HG03060 (cell line): Measurements from ENCODE around the gene NAPA.

Source experiments
- ATAC-seq: cut with Tn5 transposase; IDR thresholded peaks from one replicate; pipeline ENCODE4 v1.9.1; 2021; ENCODE audit warnings: low read depth, moderate number of reproducible peaks; ENCODE audit not compliant: unreplicated experiment

The NAPA gene

DNA sequence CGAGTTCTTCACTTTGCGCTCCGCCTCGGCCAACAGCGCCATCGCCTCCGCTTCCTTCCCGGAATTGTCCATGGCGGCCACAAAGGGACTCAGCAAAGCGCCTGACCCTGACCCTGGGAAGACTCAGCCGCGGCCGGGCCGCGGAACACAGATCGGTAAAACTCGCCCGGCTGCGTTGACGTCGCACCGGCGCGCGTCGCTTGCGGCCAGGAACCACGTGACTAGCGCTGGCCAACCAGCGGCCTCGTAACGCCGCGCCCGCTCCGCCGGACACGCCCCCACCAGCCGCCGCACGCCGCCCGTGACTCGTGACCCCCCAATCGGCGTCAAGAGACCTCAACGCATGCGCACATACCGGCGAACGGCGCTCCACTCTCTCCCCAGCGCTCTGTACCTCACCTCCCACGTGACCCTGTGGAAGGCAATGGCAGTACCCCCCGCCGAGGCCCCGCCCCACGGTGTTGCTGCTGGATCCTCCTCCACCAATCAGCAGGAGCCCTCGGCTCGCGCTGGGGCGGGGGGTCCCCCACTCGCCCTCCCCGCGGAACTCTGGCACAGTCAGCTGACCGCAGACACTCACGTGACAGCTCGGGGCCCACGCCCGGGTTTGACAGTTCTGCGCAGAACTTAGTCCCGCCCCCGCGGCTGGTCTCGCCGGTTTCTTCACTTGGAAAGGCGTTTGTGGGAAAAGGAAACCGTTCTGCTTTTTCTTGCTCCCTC, at the start of gene NAPA:
Gene NAPA (minus strand): TSS at position 195 of the 720 bp plus-strand sequence. CDS start 123 bp downstream, at position 72.
- ATAC-seq = peak; percentile 81

DNA sequence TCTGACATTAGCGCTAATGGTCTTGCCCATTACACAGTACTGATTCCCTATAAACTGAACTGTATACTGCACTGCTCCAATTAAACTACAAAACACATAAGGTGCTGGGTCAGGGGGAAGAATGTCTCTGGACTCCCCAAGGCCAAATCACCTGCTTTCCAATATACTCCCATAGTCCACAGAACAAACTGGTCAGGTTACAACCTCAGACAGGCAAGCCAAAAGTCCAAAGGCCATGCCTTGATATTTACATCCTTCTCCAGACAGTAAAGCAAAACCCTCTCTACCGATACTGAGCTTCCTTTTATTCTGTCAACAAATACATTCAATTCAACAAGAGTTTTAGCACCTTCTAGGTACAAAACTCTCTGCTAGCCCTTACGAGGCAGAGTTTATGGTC, 49.2 kb upstream of the NAPA start:
- ATAC-seq = no peak

DNA sequence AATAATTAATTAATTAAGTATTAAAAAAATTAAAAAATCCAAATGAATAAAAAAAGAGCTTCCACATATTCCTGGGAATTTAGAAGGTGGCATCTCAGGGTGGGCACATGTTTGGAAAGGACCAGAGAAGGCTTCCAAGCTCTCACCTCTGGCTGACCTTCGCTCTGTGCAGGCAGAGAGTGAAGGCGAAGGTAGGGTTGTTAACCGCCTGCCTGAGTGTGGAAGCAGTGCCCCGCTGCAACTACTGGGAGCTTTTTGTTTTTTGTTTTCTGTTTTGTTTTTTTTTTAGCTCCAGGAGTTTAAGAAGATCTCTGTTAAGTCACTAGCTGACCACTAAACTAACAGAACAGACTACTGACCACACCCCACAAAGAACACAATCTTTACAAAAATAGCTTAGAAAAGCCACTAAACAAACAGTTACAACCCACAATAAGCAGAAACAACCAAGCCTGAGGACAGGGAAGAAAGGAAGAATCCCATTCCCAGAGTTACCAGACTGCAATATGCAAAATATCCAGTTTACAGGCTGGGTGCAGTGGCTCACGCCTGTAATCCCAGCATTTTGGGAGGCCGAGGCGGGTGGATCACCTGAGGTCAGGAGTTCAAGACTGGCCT, 46.7 kb upstream of the NAPA start:
- ATAC-seq = no peak

DNA sequence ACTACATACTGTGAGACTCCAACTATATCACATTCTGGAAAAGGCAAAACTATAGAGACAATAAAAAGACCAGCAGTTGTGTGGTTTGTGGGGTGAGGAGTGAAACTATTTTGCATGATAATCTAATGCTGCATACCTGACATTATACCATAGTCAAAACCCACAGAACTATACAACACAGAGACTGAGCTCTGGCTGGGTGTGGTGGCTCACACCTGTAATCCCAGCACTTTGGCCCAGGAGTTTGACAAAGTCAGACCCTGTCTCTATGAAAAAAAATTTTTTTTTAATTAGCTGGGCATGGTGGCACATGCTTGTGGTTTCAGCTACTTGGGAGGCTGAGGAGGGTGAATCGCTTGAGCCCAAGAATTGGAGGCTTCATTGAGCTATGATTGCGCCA, 46.1 kb upstream of the NAPA start:
- ATAC-seq = no peak

DNA sequence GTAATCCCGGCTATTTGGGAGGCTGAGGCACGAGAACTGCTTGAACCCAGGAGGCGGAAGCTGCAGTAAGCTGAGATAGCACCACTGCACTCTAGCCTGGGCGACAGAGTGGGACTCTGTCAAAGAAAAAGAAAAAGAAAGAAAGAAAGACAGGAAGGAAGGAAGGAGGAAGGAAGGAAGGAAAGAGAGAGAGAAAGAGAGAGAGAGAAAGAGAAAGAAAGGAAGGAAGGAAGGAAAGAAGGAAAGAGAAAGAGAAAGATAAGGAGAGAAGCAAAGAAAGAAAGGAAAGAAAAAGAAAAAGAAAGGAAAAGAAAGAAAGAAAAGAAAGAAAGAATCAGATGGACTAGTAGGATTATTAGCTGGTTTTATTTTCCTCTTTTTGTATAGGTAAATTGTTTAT, 35.3 kb upstream of the NAPA start:
- ATAC-seq = no peak

DNA sequence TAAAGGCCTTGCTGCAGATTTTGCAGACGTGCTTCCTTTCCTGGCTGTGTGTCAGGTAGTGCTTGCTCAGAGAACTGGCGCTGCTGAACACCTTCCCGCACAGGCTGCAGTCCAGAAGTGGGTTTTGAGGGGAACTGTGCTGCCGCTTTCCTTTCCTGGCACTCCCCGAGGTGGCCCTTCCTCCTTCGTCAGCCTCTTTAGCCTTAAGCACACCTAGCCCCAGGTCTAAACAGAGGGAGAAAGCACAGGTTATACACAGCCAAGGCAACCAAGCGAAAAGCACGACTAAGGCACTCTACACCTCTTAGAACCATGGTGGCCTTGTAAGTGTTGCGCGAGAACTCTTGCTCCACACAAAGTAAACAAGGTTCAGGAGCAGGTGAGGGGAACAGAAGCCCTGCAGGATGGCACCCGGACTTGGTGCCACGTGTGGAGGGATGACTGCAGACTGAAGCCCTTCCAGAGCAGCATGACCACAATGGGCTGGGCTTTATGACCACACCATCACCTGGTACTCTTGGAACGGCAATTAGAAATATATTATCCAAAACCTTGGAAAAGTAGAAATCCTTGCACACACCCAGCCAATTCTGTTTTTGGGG, 34.5 kb upstream of the NAPA start:
- ATAC-seq = no peak

DNA sequence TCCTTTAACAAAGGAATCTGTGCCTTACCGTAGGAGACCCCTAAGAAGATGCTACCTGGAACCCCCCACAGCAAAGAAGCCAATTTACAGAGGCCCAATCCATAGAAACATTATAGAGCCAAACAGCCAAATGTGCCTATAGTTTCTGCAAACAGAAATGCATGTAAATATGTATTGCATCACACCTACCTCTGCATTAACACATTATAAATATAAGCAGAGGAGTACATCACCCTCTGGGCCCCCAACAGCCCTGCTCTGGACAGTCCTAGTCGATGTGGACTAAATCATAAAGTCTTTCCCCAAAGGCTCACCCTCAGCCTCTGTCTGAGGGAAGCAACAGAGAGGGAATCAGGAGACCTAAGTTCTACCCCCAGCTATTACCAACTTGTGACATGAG, 32.3 kb upstream of the NAPA start:
- ATAC-seq = no peak

DNA sequence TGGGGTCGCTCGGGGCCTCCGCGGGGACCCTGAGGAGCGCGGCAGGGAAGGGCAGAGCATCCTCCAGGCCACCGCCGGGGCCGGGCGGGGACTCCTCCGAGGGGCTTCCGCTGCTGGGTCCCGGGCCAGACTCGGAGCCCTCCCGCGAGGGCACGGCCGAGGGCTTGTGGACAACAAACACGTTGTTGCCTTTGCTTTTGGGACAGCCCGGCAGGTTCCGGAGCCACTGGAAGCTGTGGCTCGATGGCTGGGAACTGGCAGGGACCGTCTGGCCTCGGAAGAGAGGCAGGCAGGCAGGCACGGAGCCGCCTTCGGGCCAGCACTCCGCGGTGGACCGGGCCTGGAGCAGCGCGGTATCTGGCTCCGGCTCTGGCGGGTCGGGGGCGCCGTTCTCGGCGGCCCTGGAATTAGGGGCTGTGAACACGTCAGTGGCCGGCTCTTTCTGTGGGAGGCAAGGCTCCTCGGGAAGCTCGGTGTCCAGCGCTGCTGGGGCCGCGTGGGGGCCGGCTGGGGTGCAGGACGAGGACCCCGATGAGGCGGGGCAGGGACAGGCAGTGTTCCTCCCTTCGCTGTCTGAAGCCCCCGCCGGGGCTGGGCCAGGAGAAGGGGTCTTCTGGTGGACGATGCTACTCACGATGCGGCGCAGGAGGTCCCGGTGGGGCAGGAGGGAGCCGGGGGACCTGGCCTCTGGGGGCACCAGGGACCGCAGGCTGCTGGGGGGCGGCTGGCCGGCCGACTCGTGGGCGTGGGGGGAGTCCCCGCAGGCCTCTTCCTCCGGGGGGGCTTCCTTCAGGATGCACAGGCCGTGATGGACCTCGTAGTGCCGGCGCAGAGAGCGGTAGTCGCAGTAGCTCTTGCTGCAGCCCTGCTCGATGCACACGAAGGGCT, 30.4 kb upstream of the NAPA start:
- no peak for ATAC-seq

DNA sequence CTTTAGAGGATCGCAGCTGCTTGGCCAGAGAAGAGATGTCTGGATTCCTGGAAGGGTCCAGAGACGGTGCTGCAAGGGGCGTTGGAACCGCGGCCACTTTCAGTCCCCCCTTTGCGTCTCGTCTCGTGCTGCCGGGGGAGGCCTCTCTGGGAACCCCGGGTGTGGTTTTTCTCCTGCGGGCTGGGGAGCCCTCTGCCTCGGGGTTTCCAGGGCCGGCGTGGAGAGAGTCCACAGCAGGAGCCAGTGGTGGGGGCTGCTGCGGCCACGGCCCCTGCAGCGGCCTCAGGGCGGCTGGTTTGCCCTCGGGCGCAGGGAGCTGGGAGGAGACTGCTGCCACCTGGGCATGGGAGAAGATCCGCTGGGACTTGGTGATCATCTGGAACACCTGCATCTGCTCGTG, 29.6 kb upstream of the NAPA start:
- ATAC-seq = no peak

DNA sequence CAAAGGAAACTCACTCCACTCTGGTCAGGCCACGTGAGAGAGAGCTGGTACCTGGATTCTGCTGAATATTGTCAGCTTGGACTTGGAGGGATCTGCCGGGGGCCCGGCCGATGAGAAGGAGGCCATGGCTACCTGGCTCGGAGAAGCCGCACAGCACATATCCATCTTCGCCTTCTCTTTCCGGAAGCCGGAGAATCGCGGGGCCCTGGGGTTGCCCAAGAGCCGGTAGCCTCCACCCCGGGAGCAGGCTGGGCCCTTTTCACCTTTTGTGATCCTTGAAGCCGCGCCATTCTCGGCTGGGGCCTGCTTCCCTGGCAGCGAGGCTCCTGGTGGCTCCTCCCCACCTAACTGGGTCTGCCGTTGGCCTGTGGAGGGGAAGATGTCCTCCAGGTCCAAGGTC, 29.2 kb upstream of the NAPA start:
- ATAC-seq = no peak

DNA sequence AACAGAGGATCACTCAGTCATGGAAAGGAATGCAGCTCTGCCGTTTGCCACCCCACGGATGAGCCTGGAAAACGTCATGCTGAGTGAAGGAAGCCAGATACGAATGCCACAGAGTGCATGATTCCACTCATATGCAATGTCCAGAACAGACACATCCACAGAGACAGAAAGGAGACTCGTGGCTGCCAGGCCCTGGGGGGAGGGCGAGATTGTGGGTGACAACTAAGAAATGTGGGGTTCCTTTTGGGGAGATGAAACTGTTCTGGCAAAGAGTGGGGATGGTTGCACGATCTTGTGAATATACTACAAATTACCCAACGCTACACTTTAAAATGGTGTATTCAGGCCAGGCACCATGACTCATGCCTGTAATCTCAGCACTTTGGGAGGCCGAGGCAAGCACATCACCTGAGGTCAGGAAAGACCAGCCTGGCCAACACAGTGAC, 27.2 kb upstream of the NAPA start:
- ATAC-seq = no peak

DNA sequence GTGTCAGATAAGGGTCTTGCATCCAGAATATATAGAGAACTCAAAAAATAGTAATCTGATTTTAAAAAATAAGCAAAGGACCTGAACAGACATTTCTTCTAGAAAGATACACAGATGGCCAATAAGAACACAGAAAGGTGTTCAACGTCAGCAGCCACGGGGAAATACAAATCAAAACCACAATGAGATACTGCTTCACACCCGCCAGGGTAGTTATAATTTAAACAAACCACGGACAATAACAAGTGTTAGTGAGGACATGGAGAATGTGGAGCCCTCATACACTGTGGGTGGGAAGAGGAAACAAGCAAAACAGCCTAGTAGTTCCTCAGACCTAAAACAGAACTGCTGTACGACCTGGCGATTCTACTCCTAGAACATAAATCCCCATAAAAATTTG, 26.7 kb upstream of the NAPA start:
- ATAC-seq = no peak

DNA sequence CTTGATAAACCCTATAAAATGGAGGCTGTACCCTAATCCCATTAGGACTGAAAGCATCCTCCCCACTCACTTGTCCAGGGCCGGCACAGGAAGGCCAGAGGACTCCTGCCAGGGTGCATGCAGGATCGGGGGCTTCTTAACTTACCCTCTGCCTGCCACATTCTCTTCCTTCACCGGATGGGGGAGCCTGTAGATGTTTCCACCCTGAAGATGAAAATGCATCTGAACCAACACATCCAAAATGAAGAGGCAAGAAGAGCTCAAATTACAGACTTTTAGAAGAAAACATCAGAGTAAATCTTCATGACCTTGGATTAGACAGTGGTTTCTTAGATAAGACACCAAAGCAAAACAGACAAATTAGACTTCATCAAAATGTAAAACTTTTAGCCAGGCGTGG, 25.9 kb upstream of the NAPA start:
- no peak for ATAC-seq

DNA sequence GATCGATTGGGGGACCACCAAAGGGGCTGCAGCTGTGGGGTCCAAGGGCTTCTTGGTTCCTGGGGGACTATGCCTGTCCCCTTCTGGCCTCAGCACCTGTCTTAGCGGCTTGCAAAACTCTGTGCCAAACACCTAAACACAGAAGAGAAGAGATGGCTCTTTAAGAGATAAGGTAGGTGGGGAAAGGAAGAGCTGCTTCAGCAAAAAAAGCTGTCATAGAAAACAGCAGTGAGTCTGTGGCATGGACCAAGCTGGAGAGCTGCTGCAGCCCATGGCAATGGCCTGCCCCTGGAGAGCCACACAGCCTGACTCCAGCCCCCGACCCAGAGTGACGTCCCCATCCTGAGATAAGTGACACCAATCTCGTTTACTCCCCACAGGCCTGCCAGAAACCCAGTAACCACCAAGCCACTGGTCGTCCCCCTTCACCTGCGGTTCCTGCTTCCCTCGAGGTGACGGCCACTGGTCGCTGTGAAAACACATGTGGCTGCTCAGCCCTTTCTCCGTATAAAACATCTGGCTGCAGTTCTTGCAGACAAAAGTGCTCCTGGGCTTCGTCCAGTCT, 25.0 kb upstream of the NAPA start:
- ATAC-seq = no peak

DNA sequence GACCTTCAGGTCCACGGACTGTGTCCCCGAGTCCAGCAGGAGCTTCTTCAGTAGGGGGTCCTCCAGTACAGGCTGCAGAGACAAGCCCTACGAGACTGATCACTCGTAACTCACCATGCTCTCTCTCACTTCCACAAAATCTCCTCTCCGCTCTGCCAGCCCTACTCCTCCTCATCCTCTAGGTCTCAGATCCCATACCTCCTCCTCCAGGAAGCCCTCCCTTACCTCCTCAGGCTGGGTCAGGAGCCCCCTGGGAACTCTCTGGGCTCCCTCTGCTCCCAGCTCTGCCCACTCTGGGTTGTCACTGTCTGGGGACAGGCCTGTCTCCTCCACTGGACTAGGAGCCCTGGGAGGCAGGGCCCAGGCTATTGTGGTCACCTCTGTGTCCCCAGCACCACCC, 23.9 kb upstream of the NAPA start:
- no peak for ATAC-seq

DNA sequence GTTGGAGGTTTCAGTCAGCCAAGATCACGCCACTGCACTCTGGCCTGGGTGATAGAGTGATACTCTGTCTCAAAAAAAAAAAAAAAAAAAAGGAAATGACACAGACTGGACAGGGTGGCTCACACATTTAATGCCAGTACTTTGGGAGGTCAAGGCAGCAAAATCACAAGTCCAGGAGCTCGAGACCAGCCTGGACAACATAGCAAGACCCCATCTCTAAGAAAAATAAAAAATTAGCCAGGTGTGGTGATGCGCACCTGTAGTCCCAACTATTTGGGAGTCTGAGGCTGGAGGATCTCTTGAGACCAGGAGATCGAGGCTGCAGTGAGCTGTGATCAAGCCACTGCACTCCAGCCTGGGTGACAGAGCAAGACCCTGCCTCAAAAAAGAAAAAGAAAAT, 22.6 kb upstream of the NAPA start:
- no peak for ATAC-seq

DNA sequence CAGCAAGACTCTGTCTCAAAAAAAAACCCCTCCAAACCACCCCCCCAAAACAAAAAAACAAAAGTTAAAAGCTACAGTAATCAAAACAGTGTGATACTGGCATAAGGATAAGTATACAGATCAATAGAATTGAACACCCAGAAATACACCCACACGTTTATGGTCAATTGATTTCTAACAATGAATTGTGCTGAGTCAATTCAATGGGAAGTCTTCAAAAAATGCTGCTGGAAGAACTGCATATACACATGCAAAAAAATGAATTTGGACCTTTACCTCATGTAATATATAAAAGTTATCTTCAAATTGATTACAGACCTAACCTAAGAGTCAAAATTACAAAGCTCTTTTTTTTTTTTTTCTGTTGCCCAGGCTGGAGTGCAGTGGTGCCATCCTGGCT, 19.8 kb upstream of the NAPA start:
- ATAC-seq = no peak

DNA sequence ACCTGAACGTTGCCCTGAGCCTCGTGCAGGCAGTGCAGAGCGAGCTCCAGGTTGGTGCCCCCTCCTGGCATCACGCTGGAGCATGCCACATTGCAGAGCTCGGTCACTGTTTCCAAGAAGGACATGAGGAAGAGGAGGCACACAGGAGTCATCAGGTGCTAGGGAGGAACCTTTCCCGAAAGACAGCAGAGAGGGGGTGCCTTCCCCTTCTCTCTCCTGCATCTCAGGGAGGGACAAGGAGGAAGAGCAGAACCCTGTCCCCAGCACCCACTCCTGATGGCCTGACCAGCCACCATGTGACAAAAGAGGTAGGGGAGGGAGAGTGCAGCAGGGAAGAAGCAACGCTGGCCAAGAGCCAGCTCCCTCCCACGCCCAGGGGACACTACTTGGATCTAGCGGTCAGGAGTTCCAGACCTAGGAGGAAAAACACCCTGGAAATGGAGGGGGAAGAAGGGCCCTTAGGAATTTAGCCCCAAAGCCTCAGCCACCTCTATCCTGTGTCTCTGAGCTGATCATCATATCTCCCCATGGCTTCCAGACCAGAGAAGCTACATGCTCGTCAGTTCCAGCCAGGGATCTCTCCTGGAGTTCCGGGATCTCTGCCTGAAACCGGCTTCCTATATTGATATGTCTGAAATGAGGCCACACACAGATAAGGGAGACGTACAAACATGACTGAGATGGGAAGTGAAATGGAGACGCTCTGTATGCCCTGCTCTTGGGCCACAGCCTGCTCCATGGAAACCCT, 17.0 kb upstream of the NAPA start:
- ATAC-seq = no peak

DNA sequence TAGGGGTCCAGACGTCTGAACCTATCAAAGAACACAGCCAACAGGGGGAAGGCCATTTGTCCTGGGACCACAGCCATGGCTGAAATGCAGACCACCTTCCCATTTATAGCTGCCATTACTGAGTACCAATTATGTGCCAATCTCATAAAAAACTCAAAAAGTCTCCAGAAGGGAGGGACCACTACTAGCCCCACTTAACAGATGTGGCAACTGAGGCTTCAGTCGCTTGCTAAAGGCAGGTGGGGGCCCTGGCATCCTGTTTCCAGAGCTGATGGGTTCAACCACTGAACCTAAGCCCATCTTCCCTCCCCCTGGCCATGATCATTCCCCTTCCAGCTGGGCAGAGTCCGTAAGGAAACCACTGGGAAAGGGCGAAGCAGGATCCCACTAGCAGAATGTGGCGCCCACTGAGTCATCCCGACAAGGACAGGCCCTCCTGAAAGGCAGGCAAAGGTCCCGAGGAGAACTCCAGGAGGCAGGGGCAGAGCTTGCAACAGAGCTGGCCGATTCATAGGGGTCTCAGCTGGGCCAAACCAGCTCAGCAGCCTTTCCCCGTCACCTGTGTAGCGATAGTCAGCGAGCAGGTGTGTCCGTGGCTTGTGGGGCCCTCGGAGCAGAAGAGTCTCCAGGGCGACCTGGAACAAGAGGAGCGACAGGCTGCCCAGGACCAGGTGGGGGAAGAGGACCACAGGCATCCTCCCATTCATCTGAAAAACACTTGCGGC, 14.3 kb upstream of the NAPA start:
- ATAC-seq = no peak
